Measurements from ENCODE around the gene CSTB.

GRCh38 chr21:43800566-43800965 lies 24.5 kb upstream of the CSTB start:
- TF ChIP-seq, protein P1, sequence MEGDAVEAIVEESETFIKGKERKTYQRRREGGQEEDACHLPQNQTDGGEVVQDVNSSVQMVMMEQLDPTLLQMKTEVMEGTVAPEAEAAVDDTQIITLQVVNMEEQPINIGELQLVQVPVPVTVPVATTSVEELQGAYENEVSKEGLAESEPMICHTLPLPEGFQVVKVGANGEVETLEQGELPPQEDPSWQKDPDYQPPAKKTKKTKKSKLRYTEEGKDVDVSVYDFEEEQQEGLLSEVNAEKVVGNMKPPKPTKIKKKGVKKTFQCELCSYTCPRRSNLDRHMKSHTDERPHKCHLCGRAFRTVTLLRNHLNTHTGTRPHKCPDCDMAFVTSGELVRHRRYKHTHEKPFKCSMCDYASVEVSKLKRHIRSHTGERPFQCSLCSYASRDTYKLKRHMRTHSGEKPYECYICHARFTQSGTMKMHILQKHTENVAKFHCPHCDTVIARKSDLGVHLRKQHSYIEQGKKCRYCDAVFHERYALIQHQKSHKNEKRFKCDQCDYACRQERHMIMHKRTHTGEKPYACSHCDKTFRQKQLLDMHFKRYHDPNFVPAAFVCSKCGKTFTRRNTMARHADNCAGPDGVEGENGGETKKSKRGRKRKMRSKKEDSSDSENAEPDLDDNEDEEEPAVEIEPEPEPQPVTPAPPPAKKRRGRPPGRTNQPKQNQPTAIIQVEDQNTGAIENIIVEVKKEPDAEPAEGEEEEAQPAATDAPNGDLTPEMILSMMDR (conservative IDR thresholded peaks at IDR 0.05; ENCODE audit: low read depth, low read length), result no peak
- TF ChIP-seq EZH2 (IDR thresholded peaks at IDR 0.05; ENCODE audit: borderline replicate concordance, low read depth, low read length, poor library complexity, severe bottlenecking), result no peak
